CD14-positive monocyte (primary cell): ENCODE results near the gene POLDIP2. TPM values are rescaled to one million over a fixed set of nuclear protein-coding genes. Genes with fewer than 3 reads are reported as not detected.

Experiments
- DNase-seq, 3 donors: peaks; one replicate each; pipeline ENCODE4 v3.0.0-alpha.2; 2011 to 2022
- H2AFZ ChIP-seq: 2 replicates; pipeline ENCODE4 v1.6.0; 2012; ENCODE audit warnings: mild to moderate bottlenecking, low read depth, low read length, inconsistent platforms; ENCODE audit not compliant: insufficient read depth, poor library complexity, severe bottlenecking
- H3K27ac ChIP-seq, 2 donors: 1 replicate in 1 of 2; 2 replicates in 1 of 2; pipeline ENCODE4 v1.5.1; 2012 to 2013; ENCODE audit warnings: low read length in 2 of 2, control low read depth in 1 of 2, inconsistent platforms in 1 of 2, low read depth in 1 of 2, mild to moderate bottlenecking in 1 of 2
- H3K27me3 ChIP-seq, 2 donors: one replicate each; pipeline versions ENCODE4 v1.6.0 to v1.6.1; 2011 to 2013; ENCODE audit warnings: low read length in 2 of 2; ENCODE audit not compliant: control insufficient read depth in 2 of 2, insufficient read depth in 2 of 2
- H3K36me3 ChIP-seq, 2 donors: replicated peaks in 1 of 2; 1 replicate in 1 of 2; 2 replicates in 1 of 2; pipeline versions ENCODE4 v1.5.1 to v1.6.1; 2012 to 2013; ENCODE audit warnings: low read length in 2 of 2, control low read depth in 1 of 2, inconsistent platforms in 1 of 2, mild to moderate bottlenecking in 1 of 2; ENCODE audit not compliant: insufficient read depth in 2 of 2, control insufficient read depth in 1 of 2
- H3K4me1 ChIP-seq, 2 donors: 1 replicate in 1 of 2; 2 replicates in 1 of 2; pipeline versions ENCODE4 v1.5.1 to v1.6.1; 2012 to 2013; ENCODE audit warnings: low read length in 2 of 2, control low read depth in 1 of 2, inconsistent platforms in 1 of 2, mild to moderate bottlenecking in 1 of 2, moderate library complexity in 1 of 2; ENCODE audit not compliant: insufficient read depth in 2 of 2, control insufficient read depth in 1 of 2
- H3K4me2 ChIP-seq: replicated peaks from 2 replicates; pipeline ENCODE3; 2012; ENCODE audit warnings: low read length, moderate library complexity, mild to moderate bottlenecking; ENCODE audit not compliant: poor library complexity, severe bottlenecking; ENCODE audit errors: extremely low read depth
- H3K4me3 ChIP-seq, 3 experiments: fragments of 200-600 bp in 1 of 3; sonication (generic) in 1 of 3; replicated peaks in 1 of 3; 1 replicate in 2 of 3; 2 replicates in 1 of 3; pipeline ENCODE4 v1.5.1; 2011 to 2013; ENCODE audit warnings: low read length in 3 of 3, mild to moderate bottlenecking in 3 of 3, control low read depth in 2 of 3, low read depth in 2 of 3, inconsistent platforms in 1 of 3, moderate library complexity in 1 of 3
- H3K79me2 ChIP-seq: 2 replicates; pipeline ENCODE4 v1.6.0; 2012; ENCODE audit warnings: mild to moderate bottlenecking, control low read depth, inconsistent platforms, low read length, moderate library complexity; ENCODE audit not compliant: insufficient read depth
- H3K9ac ChIP-seq: 2 replicates; pipeline ENCODE4 v1.6.0; 2017; ENCODE audit warnings: low read length, mild to moderate bottlenecking; ENCODE audit not compliant: insufficient read depth, poor library complexity, severe bottlenecking
- H3K9me3 ChIP-seq, 2 donors: replicated peaks in 1 of 2; 1 replicate in 1 of 2; 2 replicates in 1 of 2; pipeline versions ENCODE4 v1.5.1 to v1.6.1; 2012 to 2013; ENCODE audit warnings: low read length in 2 of 2, control low read depth in 1 of 2; ENCODE audit not compliant: control insufficient read depth in 1 of 2, insufficient read depth in 1 of 2
- H4K20me1 ChIP-seq: 2 replicates; pipeline ENCODE4 v1.6.0; 2012; ENCODE audit warnings: mild to moderate bottlenecking, low read length, control low read depth, moderate library complexity; ENCODE audit not compliant: insufficient read depth
- H3K27ac Mint-ChIP-seq, 7 donors: one replicate each; pipeline ENCODE4 v1.8.0; 2020; ENCODE audit warnings: mild to moderate bottlenecking in 7 of 7, mixed read lengths in 7 of 7, moderate library complexity in 6 of 7, inconsistent platforms in 2 of 7
- H3K27me3 Mint-ChIP-seq, 3 donors: one replicate each; pipeline ENCODE4 v1.8.0; 2021 to 2022; ENCODE audit warnings: low read depth in 3 of 3, mild to moderate bottlenecking in 3 of 3, mixed read lengths in 3 of 3, moderate library complexity in 3 of 3, inconsistent platforms in 1 of 3
- H3K36me3 Mint-ChIP-seq, 2 donors: one replicate each; pipeline ENCODE4 v1.8.0; 2020; ENCODE audit warnings: mixed read lengths in 2 of 2, inconsistent platforms in 1 of 2, mild to moderate bottlenecking in 1 of 2
- H3K4me1 Mint-ChIP-seq: one replicate; pipeline ENCODE4 v1.8.0; 2020; ENCODE audit warnings: mild to moderate bottlenecking, mixed read lengths
- H3K4me3 Mint-ChIP-seq, 2 donors: one replicate each; pipeline ENCODE4 v1.8.0; 2020; ENCODE audit warnings: mild to moderate bottlenecking in 2 of 2, mixed read lengths in 2 of 2, moderate library complexity in 1 of 2
- H3K9me3 Mint-ChIP-seq, 7 donors: one replicate each; pipeline ENCODE4 v1.8.0; 2020 to 2022; ENCODE audit warnings: mixed read lengths in 7 of 7, mild to moderate bottlenecking in 6 of 7, moderate library complexity in 6 of 7, inconsistent platforms in 2 of 7
- CTCF ChIP-seq: fragments of 200-600 bp; IDR thresholded peaks from one replicate; pipeline ENCODE4 v1.8.0; 2022; ENCODE audit warnings: antibody characterized with exemption, mild to moderate bottlenecking
- WGBS: methylation state at CpG from one replicate; pipeline ENCODE4 v1.1.5; 2013; ENCODE audit warnings: missing lambda C conversion rate; ENCODE audit not compliant: insufficient coverage; 5-methylcytosine and 5-hydroxymethylcytosine counted together
- intact Hi-C, 2 donors: fragments of 100-400 bp; cut with micrococcal nuclease; formaldehyde crosslinking; loops; one replicate each; pipeline versions ENCODE4 v1.15.0 to v1.15.1; 2023
- polyA plus RNA-seq, 3 donors: library from polyadenylated mRNA; depleted of rRNA in 1 of 3; unstranded in 2 of 3; stranded (reverse) in 1 of 3; fragments of 300-500 nt in 2 of 3; fragments of >200 nt in 1 of 3; fragmentation: Illumina TruSeq in 2 of 3; gene quantifications; 1 replicate in 2 of 3; 2 replicates in 1 of 3; pipeline ENCODE4 v1.2.3, GENCODE V29; 2012 to 2021

POLDIP2 gene
- polyA plus RNA-seq, 3 donors: 31.5 to 76.9 (median 72.4) TPM

GRCh38 chr17:28379814-28380801, 22.8 kb upstream of the POLDIP2 start:
- Histone ChIP-seq H3K27me3 (peaks cover 12 to 22% of the 10 kb centered on the region in 2 donors), H3K4me3 (no peak overlapping the region), H3K4me2 (no peak overlapping the region), H3K4me1 (peaks cover 14 to 25% of the 10 kb centered on the region in 2 donors), H4K20me1 (no peaks in the 10 kb centered on the region), H3K27ac (no peak overlapping the region), H3K9ac (no peak overlapping the region), H3K79me2 (no peaks in the 10 kb centered on the region), H3K36me3 (no peaks in the 10 kb centered on the region), H3K9me3 (no peaks in the 10 kb centered on the region), H2AFZ (no peak overlapping the region)
- intact Hi-C loops: no loop called here
- peaks cover 0 to 5% (median 0%) of the 10 kb centered on the region in 7 donors for H3K9me3 Mint-ChIP-seq
- H3K27me3 Mint-ChIP-seq: peaks cover 29 to 55% (median 37%) of the 10 kb centered on the region in 3 donors
- peak overlapping the region in 1 of 2 donors; percentile 14 for H3K4me3 Mint-ChIP-seq
- H3K27ac Mint-ChIP-seq: no peak overlapping the region
- H3K36me3 Mint-ChIP-seq: peaks cover 4 to 16% of the 10 kb centered on the region in 2 donors
- DNase-seq: no peak
- 51% methylated on average over 5 of the region's 10 CpGs for WGBS
- no peak for TF ChIP-seq CTCF
- H3K4me1 Mint-ChIP-seq: peaks cover 28% of the 10 kb centered on the region

GRCh38 chr17:28372945-28373274, 15.6 kb upstream of the POLDIP2 start:
- peak overlapping the region; percentile 16 to 84 for H3K4me3 Mint-ChIP-seq
- DNase-seq: no peak
- Histone ChIP-seq H3K9ac (no peak overlapping the region), H3K4me1 (peaks cover 23 to 34% of the 10 kb centered on the region in 2 donors), H3K27ac (no peak overlapping the region), H3K36me3 (no peaks in the 10 kb centered on the region), H3K79me2 (no peaks in the 10 kb centered on the region), H3K4me2 (no peak overlapping the region), H2AFZ (no peak overlapping the region), H3K4me3 (no peak overlapping the region), H4K20me1 (peaks cover 4% of the 10 kb centered on the region), H3K9me3 (peaks cover 2 to 7% of the 10 kb centered on the region in 2 donors), H3K27me3 (peaks cover 13 to 20% of the 10 kb centered on the region in 2 donors)
- intact Hi-C loops: no loop called here
- no CpG with 5 or more reads among the region's 6 CpGs for WGBS
- TF ChIP-seq CTCF: no peak
- peaks cover 0 to 5% (median 1%) of the 10 kb centered on the region in 7 donors for H3K9me3 Mint-ChIP-seq
- peaks cover 22 to 47% (median 25%) of the 10 kb centered on the region in 3 donors for H3K27me3 Mint-ChIP-seq
- H3K36me3 Mint-ChIP-seq: peaks cover 7 to 11% of the 10 kb centered on the region in 2 donors
- peaks cover 27% of the 10 kb centered on the region for H3K4me1 Mint-ChIP-seq
- H3K27ac Mint-ChIP-seq: no peak overlapping the region
